OCI-LY3 (cell line): ENCODE results near the gene CACNA1C.

ENCODE experiments used
- EZH2phosphoT487 ChIP-seq: fragments of 200-600 bp; shearing (Covaris generic); IDR thresholded peaks from 2 replicates; pipeline ENCODE4 v1.6.1; 2018; ENCODE audit warnings: antibody characterized with exemption, mixed run types, low read depth
- TF ChIP-seq, protein P1 (sequence below): fragments of 200-600, 300-600 bp; sonication (generic); IDR thresholded peaks from 2 replicates; pipeline ENCODE4 v1.5.1; 2014; ENCODE audit warnings: antibody characterized with exemption, low read length, low read depth

DNA sequence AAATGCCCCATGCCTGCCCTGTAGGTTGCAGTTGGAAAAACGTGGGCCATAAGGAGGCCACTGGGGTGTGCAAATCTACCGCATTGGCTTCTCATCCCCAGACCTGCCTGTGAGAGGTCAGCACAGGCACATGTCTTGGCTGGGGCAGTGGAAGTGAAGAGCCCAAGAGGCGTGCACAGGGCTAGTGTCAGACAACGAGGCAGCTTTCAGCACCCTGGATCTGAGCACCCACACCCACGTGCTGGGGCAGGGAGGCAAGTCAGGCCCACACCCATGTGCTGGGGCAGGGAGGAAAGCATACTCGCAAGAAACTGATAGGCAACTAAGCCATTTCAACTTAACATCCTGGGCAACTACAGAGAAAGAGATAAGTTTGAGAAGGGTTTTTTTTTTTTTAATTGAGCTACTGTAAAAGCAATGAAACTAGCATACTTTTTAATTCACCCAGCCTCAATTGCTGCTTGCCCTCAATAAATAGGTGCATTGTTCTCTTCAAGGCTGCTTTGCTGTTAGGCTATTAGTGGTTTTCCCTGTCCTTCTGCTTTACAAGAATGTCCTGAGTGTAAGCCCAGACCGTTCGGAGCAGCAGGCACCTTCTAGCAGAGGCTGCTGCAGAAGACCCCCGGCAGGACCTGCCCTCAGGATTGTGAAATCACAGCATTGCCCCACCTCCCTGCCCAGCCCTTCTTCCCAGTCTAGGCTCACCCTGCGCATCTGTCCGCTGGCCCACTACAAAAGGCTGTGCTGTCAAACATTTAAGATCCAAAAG is 386.7 kb downstream of the CACNA1C start:
- TF ChIP-seq, protein P1, sequence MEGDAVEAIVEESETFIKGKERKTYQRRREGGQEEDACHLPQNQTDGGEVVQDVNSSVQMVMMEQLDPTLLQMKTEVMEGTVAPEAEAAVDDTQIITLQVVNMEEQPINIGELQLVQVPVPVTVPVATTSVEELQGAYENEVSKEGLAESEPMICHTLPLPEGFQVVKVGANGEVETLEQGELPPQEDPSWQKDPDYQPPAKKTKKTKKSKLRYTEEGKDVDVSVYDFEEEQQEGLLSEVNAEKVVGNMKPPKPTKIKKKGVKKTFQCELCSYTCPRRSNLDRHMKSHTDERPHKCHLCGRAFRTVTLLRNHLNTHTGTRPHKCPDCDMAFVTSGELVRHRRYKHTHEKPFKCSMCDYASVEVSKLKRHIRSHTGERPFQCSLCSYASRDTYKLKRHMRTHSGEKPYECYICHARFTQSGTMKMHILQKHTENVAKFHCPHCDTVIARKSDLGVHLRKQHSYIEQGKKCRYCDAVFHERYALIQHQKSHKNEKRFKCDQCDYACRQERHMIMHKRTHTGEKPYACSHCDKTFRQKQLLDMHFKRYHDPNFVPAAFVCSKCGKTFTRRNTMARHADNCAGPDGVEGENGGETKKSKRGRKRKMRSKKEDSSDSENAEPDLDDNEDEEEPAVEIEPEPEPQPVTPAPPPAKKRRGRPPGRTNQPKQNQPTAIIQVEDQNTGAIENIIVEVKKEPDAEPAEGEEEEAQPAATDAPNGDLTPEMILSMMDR = no peak
- no peak for TF ChIP-seq EZH2phosphoT487
